Airway epithelial cell (primary cell): ENCODE data around the gene YARS2. TPM values are rescaled to one million over a fixed set of nuclear protein-coding genes. Genes with fewer than 3 reads are reported as not detected.

Experiments
- total RNA-seq: library from RNA; depleted of rRNA; stranded (reverse); fragments of >200 nt; gene quantifications from 2 replicates; pipeline ENCODE4 v1.2.3, GENCODE V29; 2015

The YARS2 gene
- total RNA-seq = 32.0 and 34.7 TPM in 2 replicates

DNA sequence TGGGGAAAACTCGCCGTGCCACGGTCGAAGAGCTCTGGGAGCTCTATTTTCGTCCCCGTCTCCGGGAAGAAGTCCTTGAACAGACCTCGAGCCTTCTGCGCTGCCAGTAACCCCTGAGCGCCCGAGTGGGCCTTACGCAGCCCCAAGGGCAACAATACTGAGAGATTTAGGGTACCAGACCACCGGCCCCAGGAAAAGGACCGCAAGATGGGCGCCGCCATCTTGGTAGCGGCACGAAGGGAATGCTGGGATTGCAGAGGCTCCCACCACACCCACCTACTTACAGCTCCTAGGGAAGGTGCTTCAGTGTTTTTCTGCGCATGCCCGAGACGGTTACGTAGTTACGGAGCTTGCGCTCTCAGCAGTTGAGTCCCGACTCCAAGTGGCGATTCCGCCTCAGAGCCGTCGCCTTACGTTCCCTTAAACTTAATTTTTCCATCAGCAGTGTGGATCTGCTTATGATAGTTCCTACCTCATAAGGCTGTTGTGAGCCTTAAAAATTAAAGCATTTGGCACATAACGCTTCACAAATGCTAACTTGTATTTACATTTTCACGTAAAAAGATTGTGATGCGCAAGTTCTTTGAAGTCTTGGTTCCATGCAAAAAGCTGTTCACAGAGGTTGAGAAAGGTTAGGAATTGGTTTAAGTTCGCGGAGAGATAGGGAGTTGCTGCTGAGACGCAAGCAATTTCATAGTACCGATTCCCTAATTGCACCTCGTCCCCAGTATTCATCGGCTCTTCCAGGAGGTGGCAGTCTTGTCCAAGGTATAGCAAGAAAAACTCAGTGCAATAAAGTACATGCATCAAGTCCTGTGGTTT, at the start of gene YARS2:
Gene YARS2, minus strand, starts transcription at position 244 of the 822 bp plus-strand sequence. Its CDS starts 23 bp downstream, at position 221.

Other genes with a start within 250 kb of the YARS2 start
- gene DNM1L, start 76.6 kb downstream of the YARS2 start, total RNA-seq = 63.8 and 73.9 TPM in 2 replicates
- 18.5 and 29.6 TPM in 2 replicates for gene PKP2, start 140.9 kb upstream of the YARS2 start, total RNA-seq